GM13976 (cell line): ENCODE results near the gene PLB1.

Source experiments
- DNase-seq: peaks from one replicate; pipeline ENCODE4 v3.0.0; 2012; ENCODE audit warnings: low spot score
- in situ Hi-C: fragments of 300-500 bp; cut with MboI; formaldehyde crosslinking; loops from one replicate; pipeline ENCODE4 v1.12.0; 2022; ENCODE audit warnings: low sequenced_read_pairs, mixed read lengths, inconsistent platforms; ENCODE audit not compliant: unreplicated experiment
- TF ChIP-seq, protein P1 (sequence below): IDR thresholded peaks from 2 replicates; pipeline ENCODE4 v1.5.1; 2012; ENCODE audit warnings: borderline replicate concordance, mild to moderate bottlenecking; ENCODE audit not compliant: insufficient read depth; ENCODE audit errors: extremely low read depth, missing control alignments, control extremely low read depth

Gene PLB1

DNA sequence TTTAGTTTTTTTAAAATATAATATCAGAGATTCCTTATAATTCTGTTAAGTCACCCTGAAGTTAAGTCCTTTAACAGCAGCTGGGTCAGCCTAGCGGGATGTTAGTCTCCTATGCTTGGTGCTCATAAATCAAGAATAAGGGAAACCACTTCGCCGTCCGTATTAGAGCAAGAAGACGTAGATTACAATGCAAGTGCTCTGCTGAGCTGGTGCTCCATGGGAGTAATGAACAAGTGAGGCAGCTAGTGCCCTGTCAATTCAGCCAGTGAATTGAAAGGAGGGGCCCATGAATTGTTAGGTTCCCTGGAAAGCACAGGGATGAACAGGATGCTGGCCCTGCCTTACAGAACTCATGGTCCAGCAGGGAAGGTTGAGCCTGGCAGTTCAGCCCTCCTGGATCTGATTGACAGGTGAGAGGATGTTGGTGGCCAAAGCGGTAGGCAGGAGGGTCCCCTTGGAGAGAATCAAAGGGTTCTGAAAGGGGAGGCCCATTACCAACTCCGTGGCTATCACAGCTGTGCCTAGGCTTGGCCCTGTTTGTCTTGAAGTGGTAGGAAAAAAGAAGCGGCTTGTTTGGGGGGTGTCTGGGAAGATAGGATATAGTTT is 30.8 kb downstream of the PLB1 start:
- TF ChIP-seq, protein P1, sequence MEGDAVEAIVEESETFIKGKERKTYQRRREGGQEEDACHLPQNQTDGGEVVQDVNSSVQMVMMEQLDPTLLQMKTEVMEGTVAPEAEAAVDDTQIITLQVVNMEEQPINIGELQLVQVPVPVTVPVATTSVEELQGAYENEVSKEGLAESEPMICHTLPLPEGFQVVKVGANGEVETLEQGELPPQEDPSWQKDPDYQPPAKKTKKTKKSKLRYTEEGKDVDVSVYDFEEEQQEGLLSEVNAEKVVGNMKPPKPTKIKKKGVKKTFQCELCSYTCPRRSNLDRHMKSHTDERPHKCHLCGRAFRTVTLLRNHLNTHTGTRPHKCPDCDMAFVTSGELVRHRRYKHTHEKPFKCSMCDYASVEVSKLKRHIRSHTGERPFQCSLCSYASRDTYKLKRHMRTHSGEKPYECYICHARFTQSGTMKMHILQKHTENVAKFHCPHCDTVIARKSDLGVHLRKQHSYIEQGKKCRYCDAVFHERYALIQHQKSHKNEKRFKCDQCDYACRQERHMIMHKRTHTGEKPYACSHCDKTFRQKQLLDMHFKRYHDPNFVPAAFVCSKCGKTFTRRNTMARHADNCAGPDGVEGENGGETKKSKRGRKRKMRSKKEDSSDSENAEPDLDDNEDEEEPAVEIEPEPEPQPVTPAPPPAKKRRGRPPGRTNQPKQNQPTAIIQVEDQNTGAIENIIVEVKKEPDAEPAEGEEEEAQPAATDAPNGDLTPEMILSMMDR: no peak
- DNase-seq: no peak
- in situ Hi-C loops: no loop called here

DNA sequence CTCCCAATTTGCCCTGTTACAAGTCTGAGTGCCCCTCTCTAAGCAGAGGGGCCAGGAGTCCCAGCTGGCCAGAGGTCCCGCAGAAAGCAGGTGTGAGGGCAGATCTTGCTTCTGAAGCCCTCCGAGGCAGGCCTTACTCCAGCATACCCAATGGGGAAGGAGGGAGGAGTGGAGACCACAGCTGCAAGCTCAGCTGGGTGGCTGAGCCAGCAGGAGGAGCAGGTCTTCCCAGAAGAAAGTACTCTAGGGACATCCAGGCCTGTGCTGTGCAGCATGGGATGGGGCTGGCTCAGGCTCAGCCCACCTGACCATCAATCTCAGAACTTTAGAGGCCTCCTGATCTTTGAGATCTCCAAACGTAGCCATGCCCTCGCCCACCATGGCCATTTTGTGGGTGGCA is 31.3 kb downstream of the PLB1 start:
- in situ Hi-C loops: no loop called here
- DNase-seq: no peak
- TF ChIP-seq, protein P1: no peak

DNA sequence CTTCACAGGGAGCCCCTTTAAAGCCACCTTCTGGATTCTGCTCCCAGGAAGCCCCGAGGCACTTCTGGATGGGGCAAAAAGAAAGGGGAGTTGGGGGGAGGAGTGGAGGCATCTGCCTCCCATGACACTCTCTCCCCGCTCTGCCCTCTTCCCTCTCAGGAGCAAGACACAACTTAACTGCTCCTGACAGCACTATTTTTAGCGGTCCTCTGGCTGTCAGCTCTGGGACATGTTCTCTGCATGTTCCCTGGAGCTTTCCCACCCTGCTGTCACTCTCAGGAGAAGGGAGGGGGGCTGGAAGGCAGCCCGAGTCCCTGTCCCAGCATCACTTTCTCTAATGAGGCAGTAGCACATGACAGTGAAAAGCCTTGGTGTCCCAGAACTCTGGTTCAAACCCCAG is 32.3 kb downstream of the PLB1 start:
- in situ Hi-C loops: no loop called here
- no peak for DNase-seq
- TF ChIP-seq, protein P1: no peak

DNA sequence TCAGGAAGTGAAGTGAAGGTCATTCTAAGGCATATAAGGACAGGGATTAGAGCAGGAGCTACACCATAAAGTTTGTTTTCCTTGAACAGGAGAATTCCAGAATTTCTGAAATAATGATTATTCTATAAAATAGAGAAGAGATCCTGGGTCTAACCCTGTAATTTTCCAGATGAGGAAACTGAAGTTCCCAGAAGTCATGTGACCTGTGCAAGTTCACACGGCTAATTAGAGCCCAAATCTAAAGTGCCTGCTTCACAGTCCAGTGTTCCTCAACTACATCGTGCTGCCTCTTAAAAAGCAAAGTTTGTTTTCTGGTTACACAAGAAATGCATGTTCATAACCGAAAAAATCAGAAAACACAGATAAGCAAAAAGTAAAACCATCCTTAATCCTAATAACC is 34.9 kb downstream of the PLB1 start:
- no peak for DNase-seq
- TF ChIP-seq, protein P1: no peak
- in situ Hi-C loops: no loop called here

DNA sequence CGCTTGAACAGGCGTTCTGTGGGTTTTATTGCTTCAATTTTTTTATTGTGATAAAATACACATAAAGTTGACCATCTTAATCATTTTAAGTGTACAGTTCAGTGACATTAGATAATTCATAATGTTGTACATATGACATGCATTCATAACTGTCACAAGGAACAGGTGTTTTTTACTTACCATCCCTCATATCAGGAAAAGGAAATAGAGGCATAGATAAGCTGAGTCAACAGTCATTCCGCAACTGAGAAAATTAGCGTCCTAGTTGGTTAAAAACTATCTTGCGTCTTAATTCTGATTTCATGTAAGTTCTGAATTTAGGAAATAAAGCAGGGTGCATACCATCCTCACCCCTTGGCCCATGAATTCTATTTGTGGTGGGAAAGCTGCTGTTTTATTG is 36.5 kb downstream of the PLB1 start:
- no peak for DNase-seq
- TF ChIP-seq, protein P1: no peak
- in situ Hi-C loops: no loop called here

DNA sequence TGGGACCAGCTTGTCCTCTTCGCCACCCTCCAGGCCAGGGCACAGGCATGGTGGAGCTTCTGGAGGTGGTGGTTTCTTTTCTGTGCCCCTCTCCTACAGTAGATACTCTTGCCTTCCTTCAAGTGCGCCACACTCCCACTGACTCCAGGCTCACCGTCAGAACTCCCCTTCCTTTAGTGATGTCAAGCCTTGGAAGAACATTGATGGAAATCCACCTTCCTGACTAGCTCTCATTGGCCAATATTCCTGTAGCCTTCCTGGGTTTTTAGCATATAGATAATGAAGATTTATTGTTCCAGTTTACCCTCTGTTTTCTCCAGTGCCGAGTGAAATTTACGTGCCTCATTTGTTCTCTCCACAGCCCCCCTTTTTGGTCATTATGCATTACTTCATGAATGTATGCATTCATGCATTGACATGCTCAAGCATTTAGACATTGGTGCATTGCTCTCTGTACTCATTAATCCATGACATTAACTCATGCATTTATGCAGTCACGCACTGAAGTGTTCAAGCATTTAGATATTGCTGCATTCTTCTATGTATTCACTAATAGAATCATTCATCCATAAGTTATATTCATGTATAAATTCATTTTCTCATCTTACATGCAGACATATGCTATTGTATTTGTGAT is 37.3 kb downstream of the PLB1 start:
- in situ Hi-C loops: no loop called here
- TF ChIP-seq, protein P1: no peak
- DNase-seq: no peak
